Tibial nerve (tissue), 4 donors: Measurements from ENCODE around the gene VIPR2. TPM values are rescaled to one million over a fixed set of nuclear protein-coding genes. Genes with fewer than 3 reads are reported as not detected.
A peak's percentile ranks its signal among the peaks of the same experiment; 100 is the strongest.

Experiments used
- DNase-seq, 2 donors: peaks; one replicate each; pipeline ENCODE4 v3.0.0-alpha.2; 2019; ENCODE audit warnings: low spot score in 2 of 2
- H3K27ac ChIP-seq, 4 donors: fragments of 200-600 bp; sonication (generic) in 3 of 4; one replicate each; pipeline ENCODE4 v1.5.1; 2017 to 2019; ENCODE audit warnings: mild to moderate bottlenecking in 1 of 4
- H3K27me3 ChIP-seq, 2 donors: fragments of 200-600 bp; sonication (generic) in 1 of 2; one replicate each; pipeline versions ENCODE4 v1.5.1 to v1.6.0; 2017 to 2019
- H3K36me3 ChIP-seq, 3 donors: fragments of 200-600 bp; sonication (generic); one replicate each; pipeline ENCODE4 v1.5.1; 2018 to 2019
- H3K4me1 ChIP-seq, 4 donors: fragments of 200-600 bp; sonication (generic) in 3 of 4; one replicate each; pipeline ENCODE4 v1.5.1; 2017 to 2019
- H3K4me3 ChIP-seq, 4 donors: fragments of 200-600 bp; sonication (generic) in 3 of 4; one replicate each; pipeline ENCODE4 v1.5.1; 2017 to 2019; ENCODE audit warnings: mild to moderate bottlenecking in 1 of 4, moderate library complexity in 1 of 4
- H3K9me3 ChIP-seq, 4 donors: fragments of 200-600 bp; sonication (generic) in 3 of 4; one replicate each; pipeline ENCODE4 v1.5.1; 2017 to 2019
- EP300 ChIP-seq, 2 donors: sonication (generic); formaldehyde crosslinking; IDR thresholded peaks; one replicate each; pipeline ENCODE4 v1.6.1; 2017; ENCODE audit warnings: antibody characterized with exemption in 2 of 2, mild to moderate bottlenecking in 1 of 2
- POLR2A ChIP-seq, 2 donors: fragments of 450-650 bp; IDR thresholded peaks; one replicate each; pipeline ENCODE4 v1.6.1; 2017; ENCODE audit warnings: antibody characterized with exemption in 2 of 2, mild to moderate bottlenecking in 2 of 2, moderate library complexity in 2 of 2
- WGBS, 2 donors: methylation state at CpG; one replicate each; pipeline ENCODE4 v1.1.5; 2018; 5-methylcytosine and 5-hydroxymethylcytosine counted together
- total RNA-seq, 4 donors: library from RNA; depleted of rRNA; stranded (reverse); fragments of >200 nt; gene quantifications; one replicate each; pipeline ENCODE4 v1.1.0, GENCODE V29; 2016
- TF ChIP-seq, protein P1 (sequence below), 5 experiments: fragments of 200-600 bp in 3 of 5; fragments of 450-650 bp in 2 of 5; sonication (generic) in 3 of 5; IDR thresholded peaks; one replicate each; pipeline ENCODE4 v1.5.1; 2016 to 2019; ENCODE audit warnings: antibody characterized with exemption in 5 of 5, mild to moderate bottlenecking in 3 of 5, moderate library complexity in 2 of 5

VIPR2 gene
- total RNA-seq, 4 donors from 2014 or later: 0.22 to 3.6 (median 2.9) TPM

DNA sequence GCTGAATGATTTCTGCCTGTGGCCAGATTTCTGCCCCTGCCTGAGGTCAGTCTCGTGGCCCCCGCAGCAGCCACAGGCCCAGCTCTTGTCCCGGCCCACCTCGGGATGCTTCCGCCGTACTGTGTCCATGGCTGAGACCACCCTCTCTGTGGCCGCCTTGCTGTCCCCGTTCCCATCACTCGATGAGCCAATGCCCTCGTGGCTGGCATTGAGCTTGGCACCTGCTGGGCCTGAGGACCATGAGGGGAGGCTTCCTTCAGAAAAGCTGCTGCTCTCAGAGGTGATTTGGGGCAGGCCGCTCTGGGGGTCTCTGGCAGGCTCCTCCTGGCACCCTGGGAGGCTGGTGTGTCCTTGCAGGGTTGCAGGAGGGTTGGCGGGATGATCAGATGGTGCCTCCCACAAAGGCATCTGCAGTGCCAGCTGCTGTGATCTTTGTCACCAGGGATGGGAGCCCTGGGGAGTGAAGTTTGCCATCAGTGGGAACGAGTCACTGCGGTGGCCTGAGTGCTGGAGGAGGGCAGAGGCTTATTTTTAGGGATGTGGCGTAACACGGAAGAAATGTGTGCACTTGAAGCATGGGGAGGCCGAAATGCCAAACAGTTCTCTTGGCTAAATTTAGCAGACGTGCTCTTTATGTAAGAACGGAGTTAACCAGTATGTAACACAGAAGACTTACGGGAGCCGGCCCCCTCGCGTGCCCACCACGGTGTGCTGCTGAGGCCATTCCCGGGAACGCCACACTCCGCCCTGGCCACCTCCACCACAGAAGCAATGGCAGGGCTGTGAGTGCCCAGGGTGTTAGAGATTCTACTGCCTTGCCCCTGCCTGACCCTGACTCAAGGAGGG lies 47.7 kb downstream of the VIPR2 start:
- no peak for DNase-seq
- 86 to 88% methylated on average over 26 to 27 of the region's 27 CpGs for WGBS, 2 donors

DNA sequence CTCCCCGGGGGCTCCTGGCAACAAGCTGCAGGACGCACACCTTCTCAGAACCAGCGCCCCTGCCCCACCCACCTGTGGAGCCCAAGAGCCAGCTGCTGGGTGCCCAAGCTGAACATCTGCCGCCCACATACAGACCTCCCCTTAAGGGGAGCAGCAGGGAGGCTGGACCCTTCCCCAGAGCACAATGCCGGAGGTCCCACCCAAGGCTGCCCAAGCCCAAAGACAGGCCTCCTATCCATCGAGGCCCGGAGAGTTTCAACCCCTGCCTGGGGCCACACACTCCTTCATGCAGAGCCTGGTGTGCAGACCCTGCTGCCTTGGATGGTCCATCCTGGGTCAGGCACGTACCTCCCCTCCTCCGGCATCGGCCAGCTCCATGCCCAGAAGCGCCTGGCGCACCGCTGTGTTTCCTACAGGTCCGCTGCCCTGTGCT lies 48.7 kb downstream of the VIPR2 start:
- H3K9me3 ChIP-seq: no peaks in the 10 kb centered on the region
- no peak overlapping the region for H3K27ac ChIP-seq
- no peak overlapping the region for H3K4me3 ChIP-seq
- WGBS, 2 donors: 92% methylated on average over 13 of the region's 14 CpGs
- H3K36me3 ChIP-seq: no peaks in the 10 kb centered on the region
- DNase-seq: no peak
- H3K4me1 ChIP-seq: peaks cover 0 to 15% (median 2%) of the 10 kb centered on the region in 4 donors
- H3K27me3 ChIP-seq: no peaks in the 10 kb centered on the region
- TF ChIP-seq EP300 (IDR thresholded peaks at IDR 0.05) (no peak), POLR2A (IDR thresholded peaks at IDR 0.05) (no peak)
- TF ChIP-seq, protein P1, sequence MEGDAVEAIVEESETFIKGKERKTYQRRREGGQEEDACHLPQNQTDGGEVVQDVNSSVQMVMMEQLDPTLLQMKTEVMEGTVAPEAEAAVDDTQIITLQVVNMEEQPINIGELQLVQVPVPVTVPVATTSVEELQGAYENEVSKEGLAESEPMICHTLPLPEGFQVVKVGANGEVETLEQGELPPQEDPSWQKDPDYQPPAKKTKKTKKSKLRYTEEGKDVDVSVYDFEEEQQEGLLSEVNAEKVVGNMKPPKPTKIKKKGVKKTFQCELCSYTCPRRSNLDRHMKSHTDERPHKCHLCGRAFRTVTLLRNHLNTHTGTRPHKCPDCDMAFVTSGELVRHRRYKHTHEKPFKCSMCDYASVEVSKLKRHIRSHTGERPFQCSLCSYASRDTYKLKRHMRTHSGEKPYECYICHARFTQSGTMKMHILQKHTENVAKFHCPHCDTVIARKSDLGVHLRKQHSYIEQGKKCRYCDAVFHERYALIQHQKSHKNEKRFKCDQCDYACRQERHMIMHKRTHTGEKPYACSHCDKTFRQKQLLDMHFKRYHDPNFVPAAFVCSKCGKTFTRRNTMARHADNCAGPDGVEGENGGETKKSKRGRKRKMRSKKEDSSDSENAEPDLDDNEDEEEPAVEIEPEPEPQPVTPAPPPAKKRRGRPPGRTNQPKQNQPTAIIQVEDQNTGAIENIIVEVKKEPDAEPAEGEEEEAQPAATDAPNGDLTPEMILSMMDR (IDR thresholded peaks at IDR 0.05): no peak

More for the DNA sequence above, 47.7 kb downstream of the VIPR2 start:
- Histone ChIP-seq H3K4me3 (no peak overlapping the region), H3K27ac (peak overlapping the region in 1 of 4 donors; percentile 29), H3K36me3 (no peaks in the 10 kb centered on the region), H3K4me1 (peaks cover 0 to 15% (median 2%) of the 10 kb centered on the region in 4 donors), H3K9me3 (no peaks in the 10 kb centered on the region), H3K27me3 (no peaks in the 10 kb centered on the region)
- no peak for TF ChIP-seq POLR2A (IDR thresholded peaks at IDR 0.05)
- peak in 1 of 2 donors; percentile 17 for TF ChIP-seq EP300 (IDR thresholded peaks at IDR 0.05)

DNA sequence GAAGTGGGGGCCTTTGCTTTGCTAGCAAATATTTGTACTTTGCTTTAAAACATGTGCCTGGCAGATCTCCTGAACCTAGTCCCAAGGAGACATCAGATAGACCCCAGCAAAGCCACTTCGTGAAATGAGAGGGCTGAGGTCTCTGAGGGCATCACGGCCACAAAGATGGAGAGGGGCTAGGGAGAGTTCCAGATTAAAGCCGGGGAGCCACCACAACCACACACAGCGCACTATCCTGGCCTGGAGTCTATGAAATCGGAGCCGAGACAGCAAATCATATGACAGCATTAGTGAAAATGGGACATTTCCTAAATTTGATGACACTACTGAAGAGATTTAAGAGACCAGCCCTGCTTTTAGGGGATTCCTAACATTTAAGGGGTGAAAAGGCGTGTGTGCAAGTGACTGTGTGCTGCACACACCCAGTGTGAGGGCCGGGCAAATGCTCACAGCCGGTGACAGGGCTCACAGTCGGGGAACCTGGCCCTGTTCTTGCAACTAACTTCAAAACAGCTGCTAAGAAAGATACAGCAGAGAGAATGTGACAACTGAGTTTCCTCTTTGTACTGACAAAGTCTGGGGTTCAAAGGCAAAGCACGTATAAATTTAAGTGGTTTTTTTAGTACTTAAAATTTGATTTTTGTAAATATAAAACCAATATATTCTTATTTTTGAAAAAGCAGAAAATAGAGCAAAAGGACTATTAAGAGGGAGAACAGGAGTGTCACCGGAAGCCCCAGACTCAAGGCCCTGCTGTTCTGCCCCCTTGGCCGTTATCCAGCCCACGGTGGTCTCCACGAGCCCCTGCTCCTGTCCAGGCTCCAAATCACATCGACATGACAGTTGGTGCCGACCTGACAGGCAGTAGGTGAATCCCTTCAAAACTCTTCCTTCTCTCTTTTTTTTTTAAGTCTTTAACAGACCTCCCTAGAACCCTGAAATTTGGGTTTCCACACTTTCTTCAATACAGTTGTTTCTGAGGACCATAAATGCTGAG lies 49.5 kb downstream of the VIPR2 start:
- Histone ChIP-seq H3K27me3 (no peaks in the 10 kb centered on the region), H3K9me3 (no peaks in the 10 kb centered on the region), H3K4me3 (no peak overlapping the region), H3K4me1 (peaks cover 0 to 15% (median 2%) of the 10 kb centered on the region in 4 donors), H3K27ac (peak overlapping the region in 1 of 4 donors; percentile 17), H3K36me3 (no peaks in the 10 kb centered on the region)
- WGBS, 2 donors: 81 to 83% methylated on average over 17 of the region's 17 CpGs
- DNase-seq: no peak
- TF ChIP-seq POLR2A (IDR thresholded peaks at IDR 0.05) (no peak), EP300 (IDR thresholded peaks at IDR 0.05) (no peak)
- TF ChIP-seq, protein P1 (IDR thresholded peaks at IDR 0.05): no peak

DNA sequence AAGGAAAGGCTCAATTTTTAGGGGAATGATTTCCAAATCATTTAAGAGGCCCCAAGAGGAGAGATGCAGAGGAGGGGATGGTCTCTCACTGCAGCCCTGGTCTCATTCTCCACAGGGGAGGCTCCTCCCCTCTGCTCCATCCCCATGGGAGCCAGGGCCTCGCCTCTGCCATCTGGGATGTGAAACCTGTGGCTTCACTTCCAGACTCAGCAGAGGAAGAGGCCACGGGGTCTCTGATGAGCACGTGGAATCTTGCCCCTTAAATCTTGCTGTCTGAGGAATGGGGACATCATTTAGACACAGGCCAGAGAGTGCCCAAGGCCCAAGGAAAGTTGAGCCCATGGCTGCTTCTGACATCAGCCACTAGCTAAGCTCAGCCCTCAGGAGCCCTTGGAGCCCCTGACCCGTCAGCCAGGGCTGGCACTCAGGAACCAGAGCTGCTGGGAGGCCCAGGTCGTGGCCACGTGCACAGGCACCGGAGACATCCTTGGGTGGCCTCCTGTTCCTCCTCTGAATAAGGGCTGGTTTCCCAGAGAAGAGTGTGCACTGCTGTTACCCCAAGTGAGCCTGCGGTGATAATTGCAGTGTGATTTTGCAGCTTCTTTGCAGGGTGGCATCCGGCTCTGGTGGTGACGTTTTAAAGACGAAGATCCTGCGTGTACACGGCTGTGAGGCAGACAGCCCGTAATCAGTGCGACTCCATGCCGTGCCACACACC lies 50.5 kb downstream of the VIPR2 start:
- no peak overlapping the region for H3K27ac ChIP-seq
- 70 to 71% methylated on average over 12 to 16 of the region's 16 CpGs for WGBS, 2 donors
- peaks cover 0 to 10% (median 2%) of the 10 kb centered on the region in 4 donors for H3K4me1 ChIP-seq
- no peak for DNase-seq
- H3K9me3 ChIP-seq: no peaks in the 10 kb centered on the region
- no peaks in the 10 kb centered on the region for H3K36me3 ChIP-seq
- H3K27me3 ChIP-seq: no peaks in the 10 kb centered on the region
- TF ChIP-seq EP300 (IDR thresholded peaks at IDR 0.05) (no peak), POLR2A (IDR thresholded peaks at IDR 0.05) (no peak)
- TF ChIP-seq, protein P1 (IDR thresholded peaks at IDR 0.05): no peak
- H3K4me3 ChIP-seq: no peak overlapping the region
